ENCODE results near the gene SSBP2. TPM values are rescaled to one million over a fixed set of nuclear protein-coding genes. Genes with fewer than 3 reads are reported as not detected.
"Not testable (repeated sequence)": the region's sequence is repeated elsewhere in the genome, so short reads cannot be mapped to it uniquely, and the experiment has no call there.

SSBP2 gene
- total RNA-seq, 2 donors from 2014 or later: 12.5 to 18.3 TPM

GRCh38 chr5:81638471-81638870 lies 112.4 kb downstream of the SSBP2 start:
- H3K27ac Mint-ChIP-seq: no peak overlapping the region
- no peaks in the 10 kb centered on the region for H3K27me3 Mint-ChIP-seq
- H3K4me1 Mint-ChIP-seq: peaks cover 4% of the 10 kb centered on the region
- no peaks in the 10 kb centered on the region for H3K36me3 Mint-ChIP-seq (ENCODE audit: low read depth)
- no peak overlapping the region for H3K4me3 Mint-ChIP-seq
- no peak for ATAC-seq (replicated peaks)
- no peaks in the 10 kb centered on the region for H3K9me3 Mint-ChIP-seq

- Mint-ChIP-seq H3K27me3 (no peaks in the 10 kb centered on the region), H3K9me3 (no peaks in the 10 kb centered on the region), H3K27ac (no peak overlapping the region), H3K4me1 (peaks cover 4% of the 10 kb centered on the region), H3K36me3 (ENCODE audit: low read depth) (no peaks in the 10 kb centered on the region), H3K4me3 (no peak overlapping the region)
- ATAC-seq (replicated peaks): no peak
Measured at GRCh38 chr5:81633891-81634290, 117.0 kb downstream of the SSBP2 start.

- Mint-ChIP-seq H3K36me3 (ENCODE audit: low read depth) (peaks cover 1% of the 10 kb centered on the region), H3K4me1 (peaks cover 8% of the 10 kb centered on the region), H3K27me3 (no peaks in the 10 kb centered on the region), H3K27ac (no peak overlapping the region), H3K9me3 (no peaks in the 10 kb centered on the region), H3K4me3 (no peak overlapping the region)
- ATAC-seq (replicated peaks): no peak
Measured at GRCh38 chr5:81633471-81633870, 117.4 kb downstream of the SSBP2 start.

GRCh38 chr5:81632679-81633078 lies 118.2 kb downstream of the SSBP2 start:
- peak; percentile 64 for ATAC-seq (replicated peaks)
- Mint-ChIP-seq H3K27ac (no peak overlapping the region), H3K27me3 (no peaks in the 10 kb centered on the region), H3K4me1 (peaks cover 9% of the 10 kb centered on the region), H3K9me3 (no peaks in the 10 kb centered on the region), H3K4me3 (no peak overlapping the region), H3K36me3 (ENCODE audit: low read depth) (peaks cover 5% of the 10 kb centered on the region)

- peak; percentile 20 for ATAC-seq (replicated peaks)
- H3K27ac Mint-ChIP-seq: no peak overlapping the region
- no peak overlapping the region for H3K4me3 Mint-ChIP-seq
- H3K4me1 Mint-ChIP-seq: peaks cover 5% of the 10 kb centered on the region
- no peaks in the 10 kb centered on the region for H3K27me3 Mint-ChIP-seq
- H3K9me3 Mint-ChIP-seq: no peaks in the 10 kb centered on the region
- H3K36me3 Mint-ChIP-seq (ENCODE audit: low read depth): peaks cover 5% of the 10 kb centered on the region
Measured at GRCh38 chr5:81631621-81632020, 119.3 kb downstream of the SSBP2 start.

- Mint-ChIP-seq H3K27ac (no peak overlapping the region), H3K4me1 (peaks cover 5% of the 10 kb centered on the region), H3K27me3 (no peaks in the 10 kb centered on the region), H3K4me3 (no peak overlapping the region), H3K9me3 (no peaks in the 10 kb centered on the region), H3K36me3 (ENCODE audit: low read depth) (peaks cover 5% of the 10 kb centered on the region)
- ATAC-seq (replicated peaks): peak; percentile 78
Measured at GRCh38 chr5:81631124-81631523, 119.8 kb downstream of the SSBP2 start.

GRCh38 chr5:81630684-81631083 lies 120.2 kb downstream of the SSBP2 start:
- Mint-ChIP-seq H3K36me3 (ENCODE audit: low read depth) (peaks cover 5% of the 10 kb centered on the region), H3K27ac (no peak overlapping the region), H3K9me3 (no peaks in the 10 kb centered on the region), H3K4me3 (no peak overlapping the region), H3K27me3 (no peaks in the 10 kb centered on the region), H3K4me1 (peaks cover 5% of the 10 kb centered on the region)
- ATAC-seq (replicated peaks): no peak

GRCh38 chr5:81629986-81630385 lies 120.9 kb downstream of the SSBP2 start:
- Mint-ChIP-seq H3K9me3 (no peaks in the 10 kb centered on the region), H3K36me3 (ENCODE audit: low read depth) (peaks cover 5% of the 10 kb centered on the region), H3K27me3 (no peaks in the 10 kb centered on the region), H3K4me1 (peaks cover 5% of the 10 kb centered on the region), H3K4me3 (no peak overlapping the region), H3K27ac (no peak overlapping the region)
- no peak for ATAC-seq (replicated peaks)

GRCh38 chr5:81628061-81628460 lies 122.8 kb downstream of the SSBP2 start:
- H3K4me3 Mint-ChIP-seq; H3K9me3 Mint-ChIP-seq; H3K27ac Mint-ChIP-seq; H3K36me3 Mint-ChIP-seq (ENCODE audit: low read depth); H3K27me3 Mint-ChIP-seq; H3K4me1 Mint-ChIP-seq: not testable (repeated sequence)
- peak; percentile 56 for ATAC-seq (replicated peaks)

GRCh38 chr5:81626524-81626923 lies 124.4 kb downstream of the SSBP2 start:
- Mint-ChIP-seq H3K27ac (no peak overlapping the region), H3K4me3 (no peak overlapping the region), H3K27me3 (no peaks in the 10 kb centered on the region), H3K36me3 (ENCODE audit: low read depth) (peaks cover 5% of the 10 kb centered on the region), H3K9me3 (no peaks in the 10 kb centered on the region), H3K4me1 (peaks cover 5% of the 10 kb centered on the region)
- ATAC-seq (replicated peaks): no peak

GRCh38 chr5:81609810-81610375 lies 141.0 kb downstream of the SSBP2 start:
- Mint-ChIP-seq H3K9me3 (no peaks in the 10 kb centered on the region), H3K36me3 (ENCODE audit: low read depth) (peaks cover 22% of the 10 kb centered on the region), H3K27ac (no peak overlapping the region), H3K4me1 (no peaks in the 10 kb centered on the region), H3K4me3 (no peak overlapping the region), H3K27me3 (no peaks in the 10 kb centered on the region)
- ATAC-seq (replicated peaks): no peak

GRCh38 chr5:81608976-81609375 lies 141.9 kb downstream of the SSBP2 start:
- ATAC-seq (replicated peaks): no peak
- H3K4me1 Mint-ChIP-seq: no peaks in the 10 kb centered on the region
- H3K27me3 Mint-ChIP-seq: no peaks in the 10 kb centered on the region
- peaks cover 15% of the 10 kb centered on the region for H3K36me3 Mint-ChIP-seq (ENCODE audit: low read depth)
- H3K4me3 Mint-ChIP-seq: no peak overlapping the region
- H3K9me3 Mint-ChIP-seq: no peaks in the 10 kb centered on the region
- H3K27ac Mint-ChIP-seq: no peak overlapping the region

GRCh38 chr5:81607693-81608092 lies 143.2 kb downstream of the SSBP2 start:
- Mint-ChIP-seq H3K36me3 (ENCODE audit: low read depth) (peaks cover 13% of the 10 kb centered on the region), H3K27ac (no peak overlapping the region), H3K9me3 (no peaks in the 10 kb centered on the region), H3K27me3 (no peaks in the 10 kb centered on the region), H3K4me1 (no peaks in the 10 kb centered on the region), H3K4me3 (no peak overlapping the region)
- no peak for ATAC-seq (replicated peaks)

GRCh38 chr5:81606150-81606549 lies 144.7 kb downstream of the SSBP2 start:
- Mint-ChIP-seq H3K27me3 (no peaks in the 10 kb centered on the region), H3K4me1 (no peaks in the 10 kb centered on the region), H3K4me3 (no peak overlapping the region), H3K27ac (no peak overlapping the region), H3K36me3 (ENCODE audit: low read depth) (peaks cover 9% of the 10 kb centered on the region), H3K9me3 (no peaks in the 10 kb centered on the region)
- ATAC-seq (replicated peaks): no peak

- Mint-ChIP-seq H3K9me3 (no peaks in the 10 kb centered on the region), H3K27me3 (no peaks in the 10 kb centered on the region), H3K4me1 (no peaks in the 10 kb centered on the region), H3K4me3 (no peak overlapping the region), H3K27ac (no peak overlapping the region), H3K36me3 (ENCODE audit: low read depth) (peaks cover 9% of the 10 kb centered on the region)
- ATAC-seq (replicated peaks): no peak
Measured at GRCh38 chr5:81605299-81605698, 145.6 kb downstream of the SSBP2 start.

- H3K4me3 Mint-ChIP-seq: no peak overlapping the region
- H3K36me3 Mint-ChIP-seq (ENCODE audit: low read depth): peaks cover 15% of the 10 kb centered on the region
- no peaks in the 10 kb centered on the region for H3K4me1 Mint-ChIP-seq
- H3K27ac Mint-ChIP-seq: no peak overlapping the region
- no peaks in the 10 kb centered on the region for H3K9me3 Mint-ChIP-seq
- no peak for ATAC-seq (replicated peaks)
- no peaks in the 10 kb centered on the region for H3K27me3 Mint-ChIP-seq
Measured at GRCh38 chr5:81604193-81604592, 146.7 kb downstream of the SSBP2 start.

Data from activated T-helper 17 cell treated with anti-CD3 and anti-CD28 coated beads, Interleukin-2, amount 50 U/mL, for 72 hours (primary cell).